Measurements from ENCODE around the gene IER3IP1. TPM values are rescaled to one million over a fixed set of nuclear protein-coding genes. Genes with fewer than 3 reads are reported as not detected.

IER3IP1 gene
- total and polyA plus RNA-seq, 10 donors, result 8.4 to 15.1 (median 11.6) TPM

- H3K9me3 ChIP-seq, result no peaks in the 10 kb centered on the region
- H3K4me3 ChIP-seq, result no peak overlapping the region
- no peak overlapping the region for H3K27ac ChIP-seq
- no peak for DNase-seq
- H3K4me1 ChIP-seq, result peaks cover 3 to 19% (median 11%) of the 10 kb centered on the region in 6 donors
- TF ChIP-seq POLR2A (IDR thresholded peaks at IDR 0.05), result no peak
- no peak for TF ChIP-seq CTCF (IDR thresholded peaks at IDR 0.05 in 8 of 11, conservative IDR thresholded peaks at IDR 0.05 in 3 of 11)
- TF ChIP-seq POLR2AphosphoS5 (IDR thresholded peaks at IDR 0.05), result no peak
- H3K27me3 ChIP-seq (replicated peaks in 1 of 7), result no peaks in the 10 kb centered on the region
- intact Hi-C loops (cut with DNase I; ENCODE audit: low total_unique reads), result no loop called here
- WGBS, 5 donors, result 95 to 98% (median 97%) methylated on average over 4 of the region's 4 CpGs
- peaks cover 0 to 6% (median 0%) of the 10 kb centered on the region in 6 donors for H3K36me3 ChIP-seq
These were observed 32.2 kb downstream of the IER3IP1 start for GRCh38 chr18:47143899-47144485.

- no peaks in the 10 kb centered on the region for H3K27me3 ChIP-seq (replicated peaks in 1 of 7)
- peaks cover 0 to 11% (median 3%) of the 10 kb centered on the region in 6 donors for H3K4me1 ChIP-seq
- TF ChIP-seq CTCF (IDR thresholded peaks at IDR 0.05 in 8 of 11, conservative IDR thresholded peaks at IDR 0.05 in 3 of 11) (no peak), POLR2A (IDR thresholded peaks at IDR 0.05) (no peak), POLR2AphosphoS5 (IDR thresholded peaks at IDR 0.05) (no peak)
- no peak overlapping the region for H3K4me3 ChIP-seq
- no peaks in the 10 kb centered on the region for H3K9me3 ChIP-seq
- intact Hi-C loops (cut with DNase I; ENCODE audit: low total_unique reads), result no loop called here
- no peak overlapping the region for H3K27ac ChIP-seq
- H3K36me3 ChIP-seq, result peaks cover 0 to 6% (median 0%) of the 10 kb centered on the region in 6 donors
- 95 to 97% (median 96%) methylated on average over 5 of the region's 5 CpGs for WGBS, 5 donors
- no peak for DNase-seq
These were observed 33.0 kb downstream of the IER3IP1 start for GRCh38 chr18:47143153-47143552.

GRCh38 chr18:47141289-47141688, 34.9 kb downstream of the IER3IP1 start:
- Histone ChIP-seq H3K4me1 (peaks cover 0 to 2% (median 0%) of the 10 kb centered on the region in 6 donors), H3K27ac (no peak overlapping the region), H3K4me3 (no peak overlapping the region), H3K36me3 (peaks cover 0 to 14% (median 2%) of the 10 kb centered on the region in 6 donors), H3K9me3 (no peaks in the 10 kb centered on the region), H3K27me3 (replicated peaks in 1 of 7) (no peaks in the 10 kb centered on the region)
- DNase-seq, result no peak
- intact Hi-C loops (cut with DNase I; ENCODE audit: low total_unique reads), result no loop called here
- TF ChIP-seq POLR2A (IDR thresholded peaks at IDR 0.05) (no peak), POLR2AphosphoS5 (IDR thresholded peaks at IDR 0.05) (no peak), CTCF (IDR thresholded peaks at IDR 0.05 in 8 of 11, conservative IDR thresholded peaks at IDR 0.05 in 3 of 11) (no peak)

GRCh38 chr18:47121146-47121545, 55.0 kb downstream of the IER3IP1 start:
- intact Hi-C loops (cut with DNase I; ENCODE audit: low total_unique reads), result no loop called here
- no peaks in the 10 kb centered on the region for H3K27me3 ChIP-seq (replicated peaks in 1 of 7)
- no peak overlapping the region for H3K27ac ChIP-seq
- no peak overlapping the region for H3K4me3 ChIP-seq
- TF ChIP-seq CTCF (IDR thresholded peaks at IDR 0.05 in 8 of 11, conservative IDR thresholded peaks at IDR 0.05 in 3 of 11) (no peak), POLR2A (IDR thresholded peaks at IDR 0.05) (no peak), POLR2AphosphoS5 (IDR thresholded peaks at IDR 0.05) (no peak)
- 65 to 97% (median 78%) methylated on average over 3 of the region's 3 CpGs for WGBS, 5 donors
- DNase-seq, result no peak
- H3K36me3 ChIP-seq, result peaks cover 0 to 74% (median 0%) of the 10 kb centered on the region in 6 donors
- no peaks in the 10 kb centered on the region for H3K4me1 ChIP-seq
- no peaks in the 10 kb centered on the region for H3K9me3 ChIP-seq

All from spleen (tissue), 11 donors.